GM19468 (cell line): ENCODE measurements around the gene PRELID3B.

ENCODE experiments used
- ATAC-seq: cut with Tn5 transposase; IDR thresholded peaks from one replicate; pipeline ENCODE4 v1.9.1; 2021; ENCODE audit warnings: mild to moderate bottlenecking, moderate library complexity, moderate number of reproducible peaks; ENCODE audit not compliant: unreplicated experiment; ENCODE audit errors: extremely low read depth

PRELID3B gene

DNA sequence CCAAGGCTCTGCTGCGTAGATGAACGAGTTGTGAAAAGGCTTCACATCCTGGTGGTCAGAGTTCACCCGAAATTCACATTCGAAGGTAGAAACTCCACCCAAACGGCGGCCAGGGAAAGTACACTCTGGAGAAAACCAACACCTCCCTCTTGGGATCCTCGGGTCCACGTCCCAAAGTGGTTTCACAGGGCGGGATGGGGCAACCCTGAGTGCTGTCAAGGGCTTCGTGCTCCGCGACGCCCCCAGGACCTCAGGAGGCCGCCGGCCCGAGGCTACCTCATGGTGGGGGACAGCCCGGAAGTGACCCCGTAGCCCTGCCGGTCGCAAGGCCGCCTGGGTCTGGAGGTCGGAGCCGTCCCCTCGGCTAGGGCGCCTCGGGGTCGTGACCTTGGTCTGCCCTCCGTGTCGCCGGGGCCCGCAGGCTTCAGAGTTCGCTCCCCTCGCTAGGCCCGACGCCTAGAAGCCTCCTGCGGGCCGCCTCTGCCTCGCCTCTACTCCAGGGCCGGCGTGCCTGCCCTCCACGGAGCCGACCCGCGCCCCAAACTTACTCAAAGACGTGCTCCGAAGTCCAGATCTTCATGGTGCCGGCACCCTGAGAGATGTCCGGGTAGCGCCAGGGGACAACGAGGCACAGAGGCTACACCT, at the start of gene PRELID3B:
Gene PRELID3B, minus strand, starts transcription at position 636 of the 645 bp plus-strand sequence. Its CDS starts 56 bp downstream, at position 580.
- no peak for ATAC-seq

DNA sequence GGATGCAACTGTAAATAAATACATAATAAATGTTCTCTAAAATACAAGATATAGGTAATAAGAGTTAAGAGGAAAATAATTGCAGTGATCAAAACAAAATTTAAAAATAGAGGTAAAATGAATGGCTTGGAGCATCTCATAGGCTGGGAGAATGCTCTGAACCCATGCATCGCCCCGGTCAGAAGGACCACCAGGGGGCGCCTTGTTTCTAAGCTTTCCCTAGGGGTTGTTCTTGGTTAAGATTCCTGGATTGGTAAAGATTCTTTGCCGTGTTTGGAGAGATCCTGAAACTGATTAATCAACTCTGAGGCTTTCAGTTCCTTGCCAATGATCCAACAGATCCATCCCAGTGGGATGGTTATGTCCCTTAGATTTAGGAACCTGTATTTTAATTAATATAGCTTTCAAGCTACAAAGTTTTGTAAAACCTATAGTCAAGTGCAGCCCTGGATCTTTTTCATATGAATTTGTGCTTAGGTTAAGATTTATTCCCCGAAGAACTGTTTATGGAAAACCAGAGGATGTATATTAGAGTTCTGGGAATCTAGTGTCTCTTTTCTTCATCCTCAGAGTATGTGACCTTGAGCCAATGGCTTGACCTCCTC, 45.3 kb upstream of the PRELID3B start:
- ATAC-seq, result no peak

DNA sequence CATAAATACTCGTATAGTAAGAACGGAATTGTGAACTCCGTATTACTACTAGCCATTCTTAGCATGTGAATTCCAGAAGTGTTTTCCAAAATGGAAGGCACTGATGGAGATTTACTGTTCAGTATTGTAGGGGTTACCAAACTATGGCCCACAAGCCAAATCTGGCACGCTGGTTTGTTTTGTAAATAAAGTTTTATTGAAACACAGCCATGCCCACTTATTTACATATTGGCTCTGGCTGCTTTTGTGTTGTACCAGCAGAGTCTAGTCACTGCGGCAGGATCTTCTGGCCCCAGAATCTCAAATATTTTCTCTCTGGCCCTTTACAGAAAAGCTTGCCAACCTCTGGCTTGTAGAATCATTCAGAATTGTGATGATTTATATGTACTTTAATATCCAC, 44.3 kb upstream of the PRELID3B start:
- ATAC-seq, result no peak

DNA sequence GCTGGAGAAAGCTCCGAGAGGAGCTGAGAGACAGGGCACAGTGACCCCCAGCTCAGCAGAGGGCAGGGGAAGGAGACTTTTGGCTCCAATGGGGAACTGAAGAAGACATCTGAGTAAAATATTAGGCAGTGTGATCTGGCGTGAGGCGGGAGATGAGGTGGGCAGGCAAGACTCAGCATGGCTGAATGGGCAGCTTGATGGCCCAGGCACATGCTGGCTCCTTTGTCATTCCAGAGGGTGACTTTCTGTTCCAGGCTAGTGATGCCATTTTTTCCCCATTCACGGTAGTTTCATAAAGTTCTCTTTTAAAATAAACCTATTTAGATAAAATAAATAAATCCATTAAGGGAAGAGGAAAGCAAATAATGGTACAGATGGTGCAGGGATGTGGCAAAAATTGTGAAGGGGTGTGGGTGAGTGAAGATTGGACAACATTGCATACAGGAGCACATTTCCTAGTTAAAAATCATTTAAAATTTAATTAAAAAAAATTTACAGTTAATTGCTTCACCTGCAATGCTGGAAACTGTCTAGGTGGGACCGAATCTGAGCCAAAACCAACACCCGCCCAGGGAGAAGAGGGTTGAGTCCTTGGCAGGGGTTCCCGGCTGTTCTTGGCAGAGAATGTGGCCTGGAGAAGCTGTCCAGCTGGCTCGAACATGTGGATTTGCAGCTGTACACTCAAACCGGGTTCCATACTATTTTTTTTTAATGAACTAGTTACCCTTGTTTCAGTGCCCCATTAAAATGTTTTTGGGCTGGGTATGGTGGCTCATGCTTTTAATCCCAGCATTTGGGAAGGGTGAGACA, 41.7 kb upstream of the PRELID3B start:
- no peak for ATAC-seq

DNA sequence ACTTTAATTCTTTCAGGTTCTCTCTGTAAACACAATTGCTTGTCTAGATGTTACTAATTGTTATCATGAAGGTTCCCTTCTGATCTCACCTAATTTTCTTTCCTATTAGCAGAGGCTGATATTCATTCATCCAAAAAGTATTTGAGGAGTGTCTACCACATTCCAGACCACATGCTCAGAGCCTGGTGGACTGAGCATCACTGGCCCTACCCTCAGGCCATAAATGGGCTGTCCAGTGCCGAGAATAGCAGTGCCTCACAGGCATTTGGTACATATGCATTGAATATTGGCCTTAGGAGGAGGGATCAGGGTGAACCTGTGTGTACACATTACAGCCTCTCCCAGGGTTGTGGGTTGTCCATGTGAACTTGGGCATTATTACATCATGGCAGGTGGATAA, 40.4 kb upstream of the PRELID3B start:
- no peak for ATAC-seq

DNA sequence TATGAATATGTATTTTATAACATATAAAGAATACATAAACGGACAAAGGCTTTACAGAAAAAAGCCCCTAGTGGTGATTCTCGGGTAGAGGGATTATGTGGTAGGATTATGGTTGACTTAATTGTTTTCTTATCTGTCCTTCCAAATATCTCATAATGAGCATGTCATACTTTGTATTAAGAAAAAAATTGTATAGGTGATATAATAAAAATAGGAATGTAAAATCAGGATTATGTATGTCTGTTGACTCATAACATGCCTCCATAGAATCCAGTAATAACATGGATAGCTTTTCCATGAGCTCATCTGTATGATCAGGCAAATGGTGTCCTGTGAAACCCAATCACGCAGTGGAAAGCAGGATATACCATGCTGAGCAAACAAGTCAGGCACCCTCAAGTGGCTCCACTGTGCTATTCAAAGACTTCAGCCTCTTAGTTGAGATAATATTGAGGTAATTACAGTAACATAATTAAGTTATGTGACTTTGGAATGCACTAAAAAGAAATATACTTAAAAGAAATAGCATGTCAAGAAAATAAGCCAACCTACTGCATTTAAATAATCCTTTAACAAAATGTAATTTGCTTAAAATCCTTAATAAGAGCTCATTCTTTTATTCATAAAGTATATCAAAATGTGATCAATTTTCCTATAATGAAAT, 39.6 kb upstream of the PRELID3B start:
- ATAC-seq, result no peak

DNA sequence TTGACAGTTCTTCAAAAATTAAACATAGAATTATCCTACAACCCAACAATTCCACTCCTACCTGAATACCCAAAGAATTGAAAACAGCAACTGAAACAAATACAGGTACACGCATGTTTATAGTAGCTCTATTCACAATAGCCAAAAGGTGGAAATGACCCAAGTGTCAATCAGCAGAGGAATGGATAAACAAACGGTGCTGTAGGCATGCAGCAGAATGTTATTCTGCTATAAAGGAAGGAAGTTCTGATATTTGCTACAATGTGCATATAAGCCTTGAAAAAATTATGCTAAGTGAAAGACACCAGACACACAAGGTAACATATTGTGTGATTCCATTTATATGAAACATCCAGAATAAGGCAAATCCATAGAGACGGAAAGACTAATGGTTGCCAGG, 38.5 kb upstream of the PRELID3B start:
- ATAC-seq, result no peak

DNA sequence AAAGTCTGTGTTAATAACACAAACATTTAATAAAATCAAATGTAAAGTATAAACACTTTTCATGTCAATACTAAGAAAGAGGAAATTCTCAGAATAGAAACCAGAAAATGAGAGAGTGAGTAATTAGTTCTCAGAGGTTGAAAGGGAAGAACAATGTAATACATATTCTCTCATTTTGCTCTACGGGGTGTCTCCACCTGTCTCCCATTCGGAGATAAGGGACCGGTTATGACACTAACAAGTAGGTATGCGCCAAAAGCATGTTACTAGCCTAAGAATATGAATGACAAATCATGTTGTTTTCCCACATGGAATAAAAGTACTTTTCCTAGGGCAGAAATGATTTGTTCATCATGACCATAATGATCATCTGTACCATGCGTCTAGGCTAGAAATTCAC, 35.6 kb upstream of the PRELID3B start:
- no peak for ATAC-seq

DNA sequence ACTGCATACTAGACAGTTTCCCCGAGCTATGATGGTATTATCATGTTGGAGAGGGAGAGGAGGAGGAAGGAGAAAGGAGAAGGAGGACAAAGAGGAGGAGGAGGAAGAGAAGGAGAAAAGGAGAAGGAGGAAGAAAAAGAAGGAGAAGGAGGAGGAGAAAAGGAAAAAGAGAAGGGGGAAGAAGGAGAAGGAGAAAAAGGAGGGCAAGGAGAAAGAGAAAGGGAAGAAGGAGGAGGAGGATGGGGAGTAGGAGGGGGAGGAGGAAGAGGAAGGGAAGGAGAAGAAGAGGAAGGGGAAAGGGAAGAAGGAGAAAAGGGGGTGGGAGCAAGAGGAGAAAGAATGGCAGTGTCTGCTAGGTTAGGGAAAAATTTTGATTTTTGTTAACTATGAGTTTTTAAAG, 35.1 kb upstream of the PRELID3B start:
- no peak for ATAC-seq

DNA sequence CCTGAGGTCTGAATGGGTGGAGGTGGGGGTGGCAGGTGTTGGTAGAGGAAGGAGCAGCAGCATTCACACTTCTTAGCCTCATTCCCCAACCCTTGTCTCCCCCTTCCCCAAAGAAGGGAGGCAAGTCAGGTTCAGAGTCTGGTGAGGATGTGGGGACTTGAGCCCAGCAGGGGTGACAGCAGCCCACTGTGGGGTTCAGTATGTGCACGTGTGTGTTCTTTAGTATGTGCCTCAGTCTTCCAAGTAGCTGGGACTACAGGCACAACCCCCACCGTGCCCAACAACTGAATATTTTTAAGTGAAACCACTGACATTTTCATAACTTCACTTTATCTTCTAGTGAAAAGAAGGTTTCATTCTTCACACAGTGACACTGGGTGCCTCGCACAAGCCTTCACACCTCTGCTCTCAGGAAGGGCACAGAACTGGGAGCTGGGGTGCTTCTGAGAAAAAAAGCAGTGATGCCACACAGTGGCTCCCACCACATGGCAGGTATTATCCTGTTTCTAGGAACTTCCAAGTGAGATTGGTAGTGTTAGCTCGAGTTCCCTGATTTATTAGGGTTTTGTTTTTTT, 33.4 kb upstream of the PRELID3B start:
- ATAC-seq, result no peak

DNA sequence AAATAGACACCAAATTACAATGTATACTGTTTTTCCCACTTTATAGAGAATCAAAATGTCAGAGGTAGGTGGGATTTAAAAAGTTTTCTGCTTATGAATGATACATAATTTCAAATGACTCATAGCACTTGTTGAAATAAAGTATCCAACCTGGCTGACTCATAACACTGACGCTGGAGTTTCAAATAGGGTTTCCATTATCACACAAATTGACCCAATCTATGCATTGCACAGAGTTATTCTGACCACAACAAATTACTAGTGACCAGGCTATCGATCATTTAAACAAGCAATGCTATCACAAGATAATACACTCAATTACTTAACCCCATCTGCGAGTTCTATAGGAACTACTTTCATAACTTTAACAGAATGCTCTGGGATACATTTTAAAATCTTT, 31.9 kb upstream of the PRELID3B start:
- ATAC-seq, result no peak

DNA sequence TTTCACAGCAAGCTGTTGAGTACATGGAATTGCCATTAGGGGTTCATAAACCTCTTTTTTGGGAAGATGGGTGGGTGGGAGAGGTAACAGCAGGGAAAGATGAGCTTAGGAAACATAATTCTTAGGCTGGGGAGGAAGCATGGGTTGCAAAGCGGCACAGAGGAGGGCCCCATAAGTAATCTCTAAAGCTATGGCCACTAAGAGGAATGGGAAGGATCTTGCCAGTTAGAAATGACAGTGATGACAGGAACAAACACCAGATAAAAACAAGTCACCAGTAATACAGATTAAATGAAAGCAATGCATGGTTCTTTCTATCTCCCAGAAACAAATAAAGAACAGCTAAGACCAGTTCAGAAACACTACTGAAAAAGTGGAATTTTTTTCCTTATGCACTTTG, 31.0 kb upstream of the PRELID3B start:
- no peak for ATAC-seq

DNA sequence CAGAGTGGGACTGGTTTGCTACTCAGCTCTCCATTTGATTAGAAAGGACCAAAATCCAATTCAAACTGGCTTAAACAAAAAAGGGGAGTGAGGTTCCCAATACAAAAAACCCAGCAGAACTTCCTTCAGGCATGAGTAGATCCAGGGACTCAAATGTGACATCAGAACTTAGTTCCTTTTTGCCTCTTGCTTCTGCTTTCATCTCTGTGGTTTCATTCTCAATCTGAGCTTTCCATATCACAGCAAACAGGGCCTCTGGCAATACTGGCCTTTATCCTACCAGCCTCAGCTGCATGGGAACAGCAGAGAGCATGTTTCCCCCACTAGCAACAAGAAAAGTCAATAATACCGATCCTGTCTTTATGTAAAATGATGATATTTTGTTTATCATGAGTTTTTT, 28.6 kb upstream of the PRELID3B start:
- ATAC-seq, result no peak

DNA sequence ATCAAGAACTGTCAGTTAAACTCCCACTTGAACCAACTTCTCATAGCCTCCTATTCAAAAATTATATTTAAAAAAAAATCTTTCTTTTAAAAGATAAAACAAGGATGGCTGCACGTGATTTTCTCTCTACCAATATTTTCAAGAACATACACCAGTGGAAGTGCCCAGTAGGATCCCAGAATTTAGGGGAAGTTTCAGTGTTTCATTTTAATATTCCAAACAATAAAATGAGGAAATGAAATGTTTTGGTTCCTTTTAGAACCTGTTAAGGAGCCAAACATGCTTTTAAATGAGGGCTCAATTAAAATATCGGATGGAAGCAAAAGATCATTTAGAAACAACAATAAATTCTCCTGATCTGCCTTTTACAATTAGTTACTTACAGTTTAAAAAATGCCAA, 26.4 kb upstream of the PRELID3B start:
- no peak for ATAC-seq

DNA sequence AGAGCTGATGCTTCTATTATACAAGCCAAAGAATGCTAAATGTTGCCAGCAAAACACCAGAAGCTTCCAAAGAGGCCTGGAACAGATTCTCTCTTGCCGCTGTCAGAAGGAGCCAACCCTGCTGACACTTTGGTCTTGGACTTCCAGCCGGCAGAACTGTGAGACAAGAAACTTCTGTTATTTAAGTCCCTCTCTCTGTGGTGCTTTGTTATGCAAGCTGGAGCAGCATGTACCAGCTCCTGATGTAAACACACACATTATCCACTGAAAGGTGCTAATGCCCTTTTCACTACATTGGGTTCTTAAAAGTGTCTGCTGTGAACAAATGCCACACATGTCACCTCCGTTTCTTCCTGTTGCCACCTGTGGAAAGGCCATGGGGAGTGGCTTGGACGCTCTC, 25.9 kb upstream of the PRELID3B start:
- no peak for ATAC-seq

DNA sequence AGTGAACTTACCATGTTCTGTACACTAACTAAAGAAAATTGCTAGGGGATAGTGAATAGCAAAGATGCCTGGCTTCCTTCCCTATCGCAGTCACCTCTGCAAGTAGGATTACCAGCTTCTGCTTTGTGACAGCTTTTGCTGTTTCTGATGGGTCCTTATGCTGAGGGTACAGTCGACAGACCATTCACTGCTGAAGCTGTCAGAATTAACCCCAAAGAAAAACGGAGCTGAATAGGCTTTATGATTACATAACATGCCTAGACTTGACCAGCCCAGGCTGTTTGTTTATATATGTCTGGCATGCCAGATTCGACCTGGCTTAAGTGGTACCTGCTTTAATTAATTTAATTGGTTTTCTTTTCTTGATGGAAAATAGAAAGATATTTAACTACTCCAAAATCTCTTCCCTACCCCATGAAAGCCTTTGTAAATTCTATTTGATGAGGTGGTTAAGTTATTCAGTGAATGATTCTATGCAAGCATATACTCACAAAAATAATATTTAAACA, 21.7 kb upstream of the PRELID3B start:
- ATAC-seq, result no peak

DNA sequence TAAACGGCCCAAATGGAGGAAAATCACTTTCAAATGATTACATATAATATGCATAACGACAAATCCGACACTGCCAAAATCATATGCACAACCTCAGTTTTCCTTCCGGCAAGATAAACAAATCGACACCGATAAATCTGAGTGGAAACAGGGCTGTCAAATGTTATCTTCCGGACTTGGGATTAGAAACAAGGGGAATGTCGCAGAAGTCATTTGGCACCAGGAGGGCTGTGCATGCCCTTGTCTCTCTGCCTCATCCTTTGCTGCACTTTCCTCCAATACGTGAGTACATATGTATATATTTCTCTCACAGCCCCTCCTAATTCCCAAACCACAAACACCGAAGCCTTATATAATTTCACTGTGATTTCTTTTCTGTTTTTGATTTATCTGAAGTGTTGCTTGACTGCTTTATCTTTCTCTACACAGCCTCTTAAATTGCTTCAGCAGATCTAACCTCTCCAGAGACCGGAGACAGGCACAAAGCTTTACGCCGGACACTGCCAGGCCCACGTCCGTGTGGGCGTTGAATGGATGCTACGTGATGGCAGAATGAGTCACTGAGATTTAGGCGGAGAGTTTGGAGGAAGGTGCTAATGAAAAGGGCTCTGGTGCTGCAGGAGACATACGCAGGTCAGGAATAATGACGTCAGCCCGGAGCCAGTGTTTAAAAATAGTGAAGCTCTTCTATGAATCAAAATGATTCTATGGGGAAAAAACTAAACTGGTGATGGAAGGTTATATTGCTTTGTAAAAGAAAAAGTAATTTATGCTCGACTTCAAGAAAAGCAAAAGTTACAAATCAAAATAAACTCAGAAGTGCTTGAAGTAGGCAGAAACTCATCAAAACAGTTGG, 21.0 kb upstream of the PRELID3B start:
- ATAC-seq, result no peak

DNA sequence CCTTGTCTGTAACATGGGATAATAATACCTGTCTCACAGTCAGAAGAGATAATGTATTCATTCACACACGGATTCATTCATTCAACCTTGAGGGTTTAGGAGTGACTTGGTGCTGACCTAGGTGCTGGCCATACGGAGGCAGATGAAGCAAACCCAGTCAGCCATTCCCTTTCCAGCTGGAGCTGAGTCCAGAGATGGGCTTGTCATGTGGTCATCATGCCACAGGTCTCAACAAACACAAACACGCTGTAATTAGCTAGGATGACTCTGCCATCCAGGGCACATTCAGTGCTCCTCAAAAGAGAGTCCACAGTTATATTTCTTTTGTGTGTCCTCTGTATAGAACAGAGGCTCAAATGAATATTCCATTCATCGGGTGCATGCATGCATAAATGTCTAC, 19.5 kb upstream of the PRELID3B start:
- ATAC-seq, result no peak

DNA sequence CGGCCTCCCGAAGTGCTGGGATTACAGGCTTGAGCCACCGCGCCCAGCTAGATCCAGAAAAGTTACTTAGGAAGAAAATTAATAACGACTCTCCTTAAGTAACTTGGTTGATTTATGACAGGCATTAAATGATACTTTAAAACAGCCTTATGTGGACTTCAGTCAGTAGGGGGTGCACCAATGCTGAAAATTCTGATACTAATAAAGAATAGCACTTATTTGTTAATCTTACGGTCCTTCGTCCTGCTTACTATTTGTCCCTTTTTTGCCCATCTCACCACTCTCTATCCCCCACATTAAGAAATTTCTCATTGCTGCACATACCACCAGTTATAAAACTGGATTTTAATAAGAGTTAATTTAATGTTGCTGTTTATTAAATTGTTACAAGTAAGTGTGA, 12.7 kb upstream of the PRELID3B start:
- ATAC-seq, result no peak
